Panc1 (cell line): Measurements from ENCODE around the gene SMAP2. TPM values are rescaled to one million over a fixed set of nuclear protein-coding genes. Genes with fewer than 3 reads are reported as not detected.

ENCODE experiments used
- ATAC-seq: fragments of 200-7000 bp; cut with Tn5 transposase; 2 replicates; pipeline ENCODE4 v1.9.1; 2020; ENCODE audit warnings: mild to moderate bottlenecking, moderate library complexity
- BruUV-seq: library from RNA; stranded (reverse); fragments of 400-500 nt; replicated peaks from 2 replicates; lab custom pipeline; 2021; lab: Mats Ljungman, UMichigan
- CTCF ChIA-PET: fragments of 300-600 bp; sonication (Branson Sonifier 250); formaldehyde crosslinking; loops from one replicate; lab custom pipeline; 2022; ENCODE audit warnings: antibody characterized with exemption; lab: Charles Lee
- POLR2A ChIA-PET: fragments of 300-600 bp; sonication (Branson Sonifier 250); formaldehyde crosslinking; loops from one replicate; lab custom pipeline; 2022; ENCODE audit warnings: antibody characterized with exemption; lab: Charles Lee
- DNase-seq: peaks from one replicate; pipeline ENCODE4 v3.0.0-alpha.2; 2010; ENCODE audit warnings: low read depth, low spot score
- H3K27ac ChIP-seq: 2 replicates; pipeline ENCODE4 v1.5.1; 2011; ENCODE audit warnings: mild to moderate bottlenecking, low read length, inconsistent platforms
- H3K27me3 ChIP-seq: fragments of 200-500 bp; sonication (Bioruptor generic); 2 replicates; pipeline ENCODE4 v1.6.0; 2014; ENCODE audit warnings: low read length, inconsistent platforms; ENCODE audit not compliant: control insufficient read depth, insufficient read depth
- H3K36me3 ChIP-seq: fragments of 200-500 bp; sonication (Bioruptor generic); 2 replicates; pipeline ENCODE4 v1.5.1; 2014; ENCODE audit warnings: inconsistent platforms, mild to moderate bottlenecking, low read length, moderate library complexity; ENCODE audit not compliant: control insufficient read depth, insufficient read depth
- H3K4me1 ChIP-seq: 2 replicates; pipeline ENCODE4 v1.5.1; 2011; ENCODE audit warnings: inconsistent platforms, mild to moderate bottlenecking, low read length, moderate library complexity; ENCODE audit not compliant: control insufficient read depth, insufficient read depth
- H3K4me3 ChIP-seq, 2 experiments: 2 replicates each; pipeline ENCODE4 v1.5.1; 2011 to 2012; ENCODE audit warnings: low read depth in 2 of 2, low read length in 2 of 2, mild to moderate bottlenecking in 2 of 2, inconsistent platforms in 1 of 2, moderate library complexity in 1 of 2
- H3K9me3 ChIP-seq: fragments of 200-500 bp; sonication (Bioruptor generic); 2 replicates; pipeline ENCODE4 v1.5.1; 2014; ENCODE audit warnings: low read depth, mild to moderate bottlenecking, inconsistent platforms, low read length, moderate library complexity; ENCODE audit not compliant: control insufficient read depth, insufficient read depth
- CTCF ChIP-seq: fragments of 450-650 bp; IDR thresholded peaks from 2 replicates; pipeline ENCODE4 v1.5.1; 2017; ENCODE audit warnings: mild to moderate bottlenecking
- POLR2AphosphoS5 ChIP-seq: IDR thresholded peaks from 2 replicates; pipeline ENCODE4 v1.6.1; 2012; ENCODE audit warnings: mild to moderate bottlenecking, low read depth, low read length, moderate library complexity
- REST ChIP-seq, 2 experiments: IDR thresholded peaks; 2 replicates each; pipeline ENCODE4 v1.6.1; 2011 to 2012; ENCODE audit warnings: low read depth in 2 of 2, control low read depth in 1 of 2, low read length in 1 of 2, mild to moderate bottlenecking in 1 of 2, moderate library complexity in 1 of 2; ENCODE audit not compliant: insufficient read depth in 1 of 2
- SIN3A ChIP-seq: IDR thresholded peaks from 2 replicates; pipeline ENCODE4 v1.6.1; 2012; ENCODE audit warnings: low read depth, mild to moderate bottlenecking, low read length, moderate library complexity, borderline replicate concordance; ENCODE audit not compliant: insufficient read depth
- TCF7L2 ChIP-seq: IDR thresholded peaks from 2 replicates; pipeline ENCODE4 v1.6.1; 2011; ENCODE audit warnings: mild to moderate bottlenecking, low read depth, low read length, inconsistent platforms
- in situ Hi-C: cut with HindIII; loops from 2 replicates; pipeline ENCODE4 v1.10.0; 2016; ENCODE audit warnings: low sequenced_read_pairs, low pct_unique_long_range_greater_than_20kb
- intact Hi-C: fragments of 100-400 bp; cut with micrococcal nuclease; formaldehyde crosslinking; loops from one replicate; pipeline ENCODE4 v1.10.0; 2022; ENCODE audit not compliant: unreplicated experiment
- total RNA-seq: library from RNA; stranded (reverse); gene quantifications from one replicate; pipeline ENCODE4 v1.2.1, GENCODE V29; 2021; ENCODE audit not compliant: unreplicated experiment

The SMAP2 gene
- total RNA-seq, 1 experiment from 2014 or later = 21.5 TPM

- Histone ChIP-seq H3K27ac (no peak overlapping the region), H3K27me3 (no peaks in the 10 kb centered on the region), H3K4me1 (no peaks in the 10 kb centered on the region), H3K9me3 (no peaks in the 10 kb centered on the region), H3K36me3 (no peaks in the 10 kb centered on the region), H3K4me3 (no peak overlapping the region)
- no peak for TF ChIP-seq SIN3A
- TF ChIP-seq REST (IDR thresholded peaks at IDR 0.05; ENCODE audit: insufficient read depth in 1 of 2, low read depth in 2 of 2, low read length in 1 of 2) = no peak
- no peak for TF ChIP-seq CTCF
- TF ChIP-seq POLR2AphosphoS5 = no peak
- TF ChIP-seq TCF7L2 = no peak
- CTCF ChIA-PET = no interaction called here
- BruUV-seq = no TSS peak
- in situ Hi-C loops = no loop called here
- intact Hi-C loops = no loop called here
- no peak for ATAC-seq
- no peak for DNase-seq
- POLR2A ChIA-PET = no interaction called here
Observed at GRCh38 chr1:40431385-40431784, 57.9 kb downstream of the SMAP2 start.

- no TSS peak for BruUV-seq
- CTCF ChIA-PET = no interaction called here
- Histone ChIP-seq H3K4me1 (no peaks in the 10 kb centered on the region), H3K9me3 (no peaks in the 10 kb centered on the region), H3K27me3 (no peaks in the 10 kb centered on the region), H3K27ac (no peak overlapping the region), H3K4me3 (no peak overlapping the region), H3K36me3 (no peaks in the 10 kb centered on the region)
- POLR2A ChIA-PET = interaction anchor here (0.7 kb wide), 1 partner anchor 573 kb away, joined by 3 read pairs; no protein-coding TSS in a partner anchor
- intact Hi-C loops (no loop called here), in situ Hi-C loops (no loop called here)
- ATAC-seq (no peak), DNase-seq (no peak)
- no peak for TF ChIP-seq SIN3A
- no peak for TF ChIP-seq REST (IDR thresholded peaks at IDR 0.05; ENCODE audit: insufficient read depth in 1 of 2, low read depth in 2 of 2, low read length in 1 of 2)
- TF ChIP-seq POLR2AphosphoS5 = no peak
- no peak for TF ChIP-seq TCF7L2
- no peak for TF ChIP-seq CTCF
Observed at GRCh38 chr1:40432644-40433390, 59.3 kb downstream of the SMAP2 start.
